K562 (cell line): ENCODE data around the gene NEURL1. TPM values are rescaled to one million over a fixed set of nuclear protein-coding genes. Genes with fewer than 3 reads are reported as not detected.
A peak's percentile ranks its signal among the peaks of the same experiment; 100 is the strongest.

Experiments
- ATAC-seq: fragments of 200-7000 bp; cut with Tn5 transposase; 3 replicates; pipeline ENCODE4 v1.9.1; 2020; ENCODE audit warnings: moderate library complexity
- BruUV-seq: library from RNA; stranded (reverse); fragments of 400-500 nt; replicated peaks from 2 replicates; lab custom pipeline; 2021; lab: Mats Ljungman, UMichigan
- CTCF ChIA-PET: fragments of 300-600 bp; formaldehyde crosslinking; extraction: SDS; loops from one replicate; lab custom pipeline; 2021; ENCODE audit warnings: low intra/inter-chr PET ratio; lab: Yijun Ruan, JAX
- POLR2A ChIA-PET: fragments of 300-600, 350-650 bp; sonication (Branson Sonifier 250); formaldehyde crosslinking; extraction: SDS; loops from one replicate; lab custom pipeline; 2021; ENCODE audit warnings: antibody characterized with exemption, inconsistent platforms; lab: Yijun Ruan, JAX
- DNase-seq, 4 experiments: peaks; one replicate each; pipeline versions ENCODE4 v3.0.0 to v3.0.0-alpha.2; 2011 to 2018; ENCODE audit warnings: low spot score in 3 of 4, mixed read lengths in 3 of 4; ENCODE audit errors: extremely low read depth in 1 of 4
- FAIRE-seq: peaks from 2 replicates; lab custom pipeline; 2011; peaks lifted over from hg19 to GRCh38; lab: Jason Lieb, UNC
- H2AFZ ChIP-seq: 2 replicates; pipeline ENCODE4 v1.6.0; 2011; ENCODE audit warnings: low read depth, low read length, control low read depth, inconsistent platforms
- H3K27ac ChIP-seq: fragments of 200-600 bp; 3 replicates; pipeline ENCODE4 v1.8.0; 2011; ENCODE audit warnings: low read depth, mild to moderate bottlenecking, control low read depth, inconsistent platforms, low read length, moderate library complexity, mixed read lengths; ENCODE audit errors: extremely low read depth
- H3K27me3 ChIP-seq, 2 experiments: fragments of 300-600 bp in 1 of 2; 2 replicates in 1 of 2; 3 replicates in 1 of 2; pipeline versions ENCODE4 v1.6.0 to v1.8.0; 2011; ENCODE audit warnings: inconsistent platforms in 2 of 2, low read length in 2 of 2, mild to moderate bottlenecking in 1 of 2, mixed read lengths in 1 of 2, moderate library complexity in 1 of 2; ENCODE audit not compliant: control insufficient read depth in 2 of 2, insufficient read depth in 2 of 2
- H3K36me3 ChIP-seq: fragments of 300-600 bp; 3 replicates; pipeline ENCODE4 v1.8.0; 2011; ENCODE audit warnings: mild to moderate bottlenecking, low read length, inconsistent platforms; ENCODE audit not compliant: control insufficient read depth, insufficient read depth
- H3K4me1 ChIP-seq, 2 experiments: fragments of 200-600 bp in 1 of 2; replicated peaks in 1 of 2; 2 replicates in 1 of 2; 3 replicates in 1 of 2; pipeline versions ENCODE4 v1.5.1 to v1.8.0; 2011; ENCODE audit warnings: inconsistent platforms in 2 of 2, low read length in 2 of 2, mild to moderate bottlenecking in 1 of 2, mixed read lengths in 1 of 2, moderate library complexity in 1 of 2; ENCODE audit not compliant: control insufficient read depth in 2 of 2, insufficient read depth in 2 of 2
- H3K4me2 ChIP-seq: 2 replicates; pipeline ENCODE4 v1.6.1; 2011; ENCODE audit warnings: low read length, control low read depth, inconsistent platforms, mixed read lengths; ENCODE audit not compliant: insufficient read depth
- H3K4me3 ChIP-seq: fragments of 200-600 bp; sonication (generic), shearing (Covaris generic); 2 replicates; pipeline ENCODE4 v1.5.1; 2016; ENCODE audit warnings: control low read depth, inconsistent platforms
- H3K79me2 ChIP-seq: fragments of 200-600 bp; 3 replicates; pipeline ENCODE4 v1.8.0; 2011; ENCODE audit warnings: low read length, inconsistent platforms; ENCODE audit not compliant: control insufficient read depth, insufficient read depth
- H3K9ac ChIP-seq, 2 experiments: 2 replicates each; pipeline versions ENCODE4 v1.6.0 to v1.6.1; 2011; ENCODE audit warnings: low read depth in 2 of 2, low read length in 2 of 2, control low read depth in 1 of 2, inconsistent platforms in 1 of 2, mild to moderate bottlenecking in 1 of 2, mixed read lengths in 1 of 2; ENCODE audit not compliant: insufficient read depth in 1 of 2
- H3K9me1 ChIP-seq: one replicate; pipeline ENCODE4 v1.6.0; 2011; ENCODE audit warnings: inconsistent platforms, mild to moderate bottlenecking, low read length, moderate library complexity; ENCODE audit not compliant: control insufficient read depth, insufficient read depth
- H3K9me3 ChIP-seq: replicated peaks from 2 replicates; pipeline ENCODE4 v1.5.1; 2011; ENCODE audit warnings: low read depth, low read length, inconsistent platforms; ENCODE audit not compliant: control insufficient read depth, insufficient read depth
- H4K20me1 ChIP-seq: replicated peaks from 2 replicates; pipeline ENCODE4 v1.6.1; 2011; ENCODE audit warnings: low read length, inconsistent platforms, mixed read lengths; ENCODE audit not compliant: control insufficient read depth, insufficient read depth
- BCLAF1 ChIP-seq, 2 experiments: fragments of 450-650 bp in 1 of 2; IDR thresholded peaks; 2 replicates each; pipeline ENCODE4 v1.6.1; 2011 to 2017; ENCODE audit warnings: low read depth in 2 of 2, antibody characterized with exemption in 1 of 2, borderline replicate concordance in 1 of 2, low read length in 1 of 2, mild to moderate bottlenecking in 1 of 2, mixed read lengths in 1 of 2; ENCODE audit not compliant: control insufficient read depth in 1 of 2
- ETS2 ChIP-seq: IDR thresholded peaks from 2 replicates; pipeline ENCODE4 v1.6.1; 2016; ENCODE audit warnings: borderline replicate concordance, missing genetic modification characterization, mild to moderate bottlenecking, moderate library complexity, missing compliant biosample characterization; ENCODE audit not compliant: poor library complexity, severe bottlenecking
- GABPB2 ChIP-seq: fragments of 250-450 bp; sonication (Bioruptor Pico); conservative IDR thresholded peaks from 2 replicates; pipeline ENCODE4 v1.5.1; 2021; ENCODE audit warnings: mild to moderate bottlenecking
- MTA2 ChIP-seq: fragments of 450-650 bp; IDR thresholded peaks from 2 replicates; pipeline ENCODE4 v1.6.1; 2016; ENCODE audit warnings: low read depth
- WHSC1 ChIP-seq: IDR thresholded peaks from one replicate; pipeline ENCODE4 v1.6.1; 2012; ENCODE audit warnings: low read length, control low read depth, inconsistent platforms
- ZNF217 ChIP-seq: sonication (generic); formaldehyde crosslinking; IDR thresholded peaks from 2 replicates; pipeline ENCODE4 v1.8.0; 2022; ENCODE audit warnings: mild to moderate bottlenecking, missing genetic modification reagents
- WGBS: fragments of 100-300 bp; shearing (Covaris generic); methylation state at CpG from one replicate; pipeline ENCODE4 v1.1.6; 2016; ENCODE audit warnings: low coverage, mixed read lengths; ENCODE audit not compliant: insufficient coverage; ENCODE audit errors: missing lambda C conversion rate; 5-methylcytosine and 5-hydroxymethylcytosine counted together
- in situ Hi-C: fragments of 300-500 bp; cut with MboI; formaldehyde crosslinking; loops from 4 replicates; pipeline ENCODE4 v1.15.0; 2018; ENCODE audit warnings: inconsistent platforms, mixed read lengths
- intact Hi-C: fragments of 100-400 bp; cut with micrococcal nuclease; formaldehyde crosslinking; loops from 2 replicates; pipeline ENCODE4 v1.14.2; 2022
- polyA plus RNA-seq, 8 experiments: library from polyadenylated mRNA; depleted of rRNA in 4 of 8; stranded (reverse) in 5 of 8; unstranded in 3 of 8; fragments of >200 nt; fragmentation: Nextera tagmentation in 2 of 8; fragmentation: Illumina TruSeq in 1 of 8; extraction: Ambion mirVana in 2 of 8; extraction: Trizol in 1 of 8; gene quantifications; 2 replicates each; pipeline versions ENCODE4 v1.2.1 to v1.2.3, GENCODE V29; 2011 to 2014; ENCODE audit warnings: inconsistent platforms in 1 of 8, missing spikeins in 1 of 8
- total RNA-seq, 7 experiments: library from RNA; depleted of rRNA in 6 of 7; stranded (reverse); fragments of >200 nt in 6 of 7; fragmentation: Illumina TruSeq in 2 of 7; extraction: Trizol in 2 of 7; gene quantifications; 2 replicates each; pipeline versions ENCODE4 v1.2.1 to v1.2.3, GENCODE V29; 2011 to 2021; ENCODE audit warnings: low replicate concordance in 1 of 7

NEURL1 gene
- total and polyA plus RNA-seq, 9 of the 15 experiments (the other 6 are each of a cell fraction or from before 2014, with no cell fraction given) = 0.01 to 0.45 (median 0.16) TPM; not detected in 5

GRCh38 chr10:103620891-103621782 lies 127.6 kb downstream of the NEURL1 start:
- Histone ChIP-seq H3K9me1 (peaks cover 4% of the 10 kb centered on the region), H4K20me1 (no peaks in the 10 kb centered on the region), H3K79me2 (peaks cover 5% of the 10 kb centered on the region; the same call in 2 of the 3 replicates), H2AFZ (no peak overlapping the region), H3K36me3 (peaks cover 41% of the 10 kb centered on the region; the same call in 2 of the 3 replicates), H3K4me1 (peaks cover 42 to 65% of the 10 kb centered on the region in 2 experiments), H3K27ac (no peak overlapping the region; the same call in 2 of the 3 replicates), H3K4me2 (peak overlapping the region; percentile 55; the same call in 1 of the 2 replicates), H3K4me3 (no peak overlapping the region)
- ChIA-PET CTCF (no interaction called here), POLR2A (interaction anchor here (0.6 to 1.0 kb wide), 3 partner anchors 9 to 155 kb away, joined by 3 to 4 read pairs (median 3); no protein-coding TSS in a partner anchor)
- FAIRE-seq = no peak
- no peak for DNase-seq
- in situ Hi-C loops = no loop called here
- TF ChIP-seq MTA2 = no peak
- TF ChIP-seq GABPB2 (CRISPR knock-in tag) = no peak
- no peak for TF ChIP-seq ZNF217 (CRISPR knock-in tag)
- TF ChIP-seq ETS2 (tag) = no peak
- peak; percentile 69 for TF ChIP-seq WHSC1
- TF ChIP-seq BCLAF1 (IDR thresholded peaks at IDR 0.05; ENCODE audit: borderline replicate concordance in 1 of 2, control insufficient read depth in 1 of 2, low read depth in 2 of 2, low read length in 1 of 2) = no peak
- TF ChIP-seq, all 486 proteins: peak for 1
- Histone ChIP-seq H3K27me3 (no peaks in the 10 kb centered on the region), H3K9me3 (no peaks in the 10 kb centered on the region), H3K9ac (peak overlapping the region; percentile 14 to 80)
- no peak for ATAC-seq
- intact Hi-C loops = no loop called here
- TSS peak; percentile 38 for BruUV-seq
- 83% methylated on average over 12 of the region's 15 CpGs for WGBS
